Keratinocyte (primary cell): ENCODE results near the gene NFIL3. TPM values are rescaled to one million over a fixed set of nuclear protein-coding genes. Genes with fewer than 3 reads are reported as not detected.

Experiments
- DNase-seq: peaks from one replicate; pipeline ENCODE4 v3.0.0-alpha.2; 2011; ENCODE audit warnings: low read depth, missing footprints, low spot score
- FAIRE-seq: peaks from 2 replicates; lab custom pipeline; 2011; peaks lifted over from hg19 to GRCh38; lab: Jason Lieb, UNC
- H2AFZ ChIP-seq: 2 replicates; pipeline ENCODE4 v1.6.0; 2012; ENCODE audit warnings: low read length, control low read depth, inconsistent platforms; ENCODE audit not compliant: control insufficient read depth
- H3K27ac ChIP-seq: 2 replicates; pipeline ENCODE4 v1.5.1; 2011; ENCODE audit warnings: low read length; ENCODE audit not compliant: control insufficient read depth, insufficient read depth
- H3K27me3 ChIP-seq: 3 replicates; pipeline ENCODE4 v1.6.0; 2011; ENCODE audit warnings: low read length; ENCODE audit not compliant: control insufficient read depth, insufficient read depth; ENCODE audit errors: extremely low read depth
- H3K36me3 ChIP-seq, 2 experiments: 2 replicates in 1 of 2; 3 replicates in 1 of 2; pipeline ENCODE4 v1.5.1; 2011; ENCODE audit warnings: low read length in 2 of 2, mild to moderate bottlenecking in 1 of 2; ENCODE audit not compliant: control insufficient read depth in 2 of 2, insufficient read depth in 2 of 2; ENCODE audit errors: extremely low read depth in 1 of 2
- H3K4me1 ChIP-seq: 3 replicates; pipeline ENCODE4 v1.5.1; 2011; ENCODE audit warnings: low read length; ENCODE audit not compliant: control insufficient read depth, insufficient read depth; ENCODE audit errors: extremely low read depth
- H3K4me2 ChIP-seq: 3 replicates; pipeline ENCODE4 v1.6.0; 2011; ENCODE audit warnings: low read depth, low read length; ENCODE audit not compliant: control insufficient read depth, insufficient read depth; ENCODE audit errors: extremely low read depth
- H3K4me3 ChIP-seq, 3 experiments: fragments of 200-600 bp in 1 of 3; sonication (generic) in 1 of 3; 2 replicates in 2 of 3; 3 replicates in 1 of 3; pipeline ENCODE4 v1.5.1; 2011 to 2016; ENCODE audit warnings: low read length in 3 of 3, mild to moderate bottlenecking in 3 of 3, control low read depth in 2 of 3, inconsistent platforms in 1 of 3, low read depth in 1 of 3, mixed read lengths in 1 of 3, mixed run types in 1 of 3, moderate library complexity in 1 of 3; ENCODE audit not compliant: control insufficient read depth in 2 of 3, insufficient read depth in 2 of 3; ENCODE audit errors: extremely low read depth in 1 of 3
- H3K79me2 ChIP-seq: 2 replicates; pipeline ENCODE4 v1.6.0; 2012; ENCODE audit warnings: low read length; ENCODE audit not compliant: control insufficient read depth, insufficient read depth
- H3K9ac ChIP-seq: 3 replicates; pipeline ENCODE4 v1.6.0; 2011; ENCODE audit warnings: low read length; ENCODE audit not compliant: control insufficient read depth, insufficient read depth; ENCODE audit errors: extremely low read depth
- H3K9me1 ChIP-seq: 3 replicates; pipeline ENCODE4 v1.6.0; 2011; ENCODE audit warnings: low read length; ENCODE audit not compliant: control insufficient read depth, insufficient read depth; ENCODE audit errors: extremely low read depth
- H3K9me3 ChIP-seq: 2 replicates; pipeline ENCODE4 v1.5.1; 2012; ENCODE audit warnings: low read depth, low read length; ENCODE audit not compliant: control insufficient read depth
- H4K20me1 ChIP-seq: 3 replicates; pipeline ENCODE4 v1.6.0; 2011; ENCODE audit warnings: low read length; ENCODE audit not compliant: control insufficient read depth, insufficient read depth; ENCODE audit errors: extremely low read depth
- EZH2 ChIP-seq: IDR thresholded peaks from one replicate; pipeline ENCODE4 v1.6.1; 2012; ENCODE audit warnings: inconsistent platforms, mild to moderate bottlenecking, low read length, moderate library complexity
- dilution Hi-C: fragments of 300-500 bp; cut with MboI; formaldehyde crosslinking; loops from one replicate; pipeline ENCODE4 v1.7.0; 2020; ENCODE audit warnings: low sequenced_read_pairs; ENCODE audit not compliant: extremely low pct_ligation_motif_present
- polyA plus RNA-seq, 5 experiments: library from polyadenylated mRNA; depleted of rRNA in 3 of 5; stranded (reverse) in 3 of 5; stranded (forward) in 1 of 5; unstranded in 1 of 5; fragments of >200 nt; gene quantifications; 1 replicate in 1 of 5; 2 replicates in 3 of 5; 3 replicates in 1 of 5; pipeline versions ENCODE4 v1.2.1 to v1.2.3, GENCODE V29; 2011 to 2012; ENCODE audit warnings: missing spikeins in 2 of 5, low read depth in 1 of 5, low replicate concordance in 1 of 5
- TF ChIP-seq, protein P1 (sequence below), 3 experiments: IDR thresholded peaks in 1 of 3; conservative IDR thresholded peaks in 1 of 3; optimal IDR thresholded peaks in 1 of 3; 2 replicates in 2 of 3; 3 replicates in 1 of 3; pipeline versions ENCODE3 to v1.5.1; 2011; ENCODE audit warnings: low read length in 3 of 3, mild to moderate bottlenecking in 3 of 3, moderate library complexity in 2 of 3, control low read depth in 1 of 3, inconsistent platforms in 1 of 3; ENCODE audit not compliant: insufficient read depth in 2 of 3; ENCODE audit errors: extremely low read depth in 1 of 3

Gene NFIL3
- polyA plus RNA-seq, 1 donor (not counting 4 experiments of a cell fraction or from before 2014, with no cell fraction given): 9.3 TPM

DNA sequence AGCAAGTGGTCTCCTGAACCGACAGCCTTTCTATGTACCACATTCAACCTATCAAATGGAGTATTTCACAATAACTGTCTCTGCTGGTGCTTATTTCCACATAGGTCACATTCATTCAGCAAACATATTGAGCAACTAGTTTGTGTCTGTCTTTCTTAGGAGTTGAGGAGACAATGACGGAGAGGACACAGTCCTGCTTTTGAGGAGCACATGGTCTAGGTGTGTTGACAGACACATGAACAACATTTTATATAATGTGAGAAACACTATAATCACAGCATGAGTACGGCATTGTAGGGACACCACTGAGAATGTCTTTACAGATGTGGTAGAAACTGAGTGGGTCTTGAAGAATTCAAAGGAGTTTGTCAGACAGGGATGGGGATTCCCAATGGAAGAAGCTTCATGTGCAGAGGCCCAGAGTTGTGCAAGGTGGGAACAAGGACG, 28.5 kb downstream of the NFIL3 start:
- Histone ChIP-seq H3K36me3 (no peaks in the 10 kb centered on the region), H3K27ac (peak overlapping the region; percentile 54), H2AFZ (no peak overlapping the region), H3K9me3 (no peaks in the 10 kb centered on the region), H3K27me3 (no peaks in the 10 kb centered on the region), H3K9ac (no peak overlapping the region), H3K4me3 (no peak overlapping the region), H3K4me1 (peaks cover 20% of the 10 kb centered on the region), H3K9me1 (no peaks in the 10 kb centered on the region), H4K20me1 (no peaks in the 10 kb centered on the region), H3K79me2 (no peaks in the 10 kb centered on the region), H3K4me2 (peak overlapping the region; percentile 79)
- FAIRE-seq (peak; percentile 49), DNase-seq (no peak)
- dilution Hi-C loops: no loop called here
- TF ChIP-seq, protein P1, sequence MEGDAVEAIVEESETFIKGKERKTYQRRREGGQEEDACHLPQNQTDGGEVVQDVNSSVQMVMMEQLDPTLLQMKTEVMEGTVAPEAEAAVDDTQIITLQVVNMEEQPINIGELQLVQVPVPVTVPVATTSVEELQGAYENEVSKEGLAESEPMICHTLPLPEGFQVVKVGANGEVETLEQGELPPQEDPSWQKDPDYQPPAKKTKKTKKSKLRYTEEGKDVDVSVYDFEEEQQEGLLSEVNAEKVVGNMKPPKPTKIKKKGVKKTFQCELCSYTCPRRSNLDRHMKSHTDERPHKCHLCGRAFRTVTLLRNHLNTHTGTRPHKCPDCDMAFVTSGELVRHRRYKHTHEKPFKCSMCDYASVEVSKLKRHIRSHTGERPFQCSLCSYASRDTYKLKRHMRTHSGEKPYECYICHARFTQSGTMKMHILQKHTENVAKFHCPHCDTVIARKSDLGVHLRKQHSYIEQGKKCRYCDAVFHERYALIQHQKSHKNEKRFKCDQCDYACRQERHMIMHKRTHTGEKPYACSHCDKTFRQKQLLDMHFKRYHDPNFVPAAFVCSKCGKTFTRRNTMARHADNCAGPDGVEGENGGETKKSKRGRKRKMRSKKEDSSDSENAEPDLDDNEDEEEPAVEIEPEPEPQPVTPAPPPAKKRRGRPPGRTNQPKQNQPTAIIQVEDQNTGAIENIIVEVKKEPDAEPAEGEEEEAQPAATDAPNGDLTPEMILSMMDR (optimal IDR thresholded peaks at IDR 0.05 in 1 of 3, IDR thresholded peaks at IDR 0.05 in 1 of 3, conservative IDR thresholded peaks at IDR 0.05 in 1 of 3; ENCODE audit: extremely low read depth in 1 of 3, insufficient read depth in 2 of 3, low read length in 3 of 3): no peak
- no peak for TF ChIP-seq EZH2

DNA sequence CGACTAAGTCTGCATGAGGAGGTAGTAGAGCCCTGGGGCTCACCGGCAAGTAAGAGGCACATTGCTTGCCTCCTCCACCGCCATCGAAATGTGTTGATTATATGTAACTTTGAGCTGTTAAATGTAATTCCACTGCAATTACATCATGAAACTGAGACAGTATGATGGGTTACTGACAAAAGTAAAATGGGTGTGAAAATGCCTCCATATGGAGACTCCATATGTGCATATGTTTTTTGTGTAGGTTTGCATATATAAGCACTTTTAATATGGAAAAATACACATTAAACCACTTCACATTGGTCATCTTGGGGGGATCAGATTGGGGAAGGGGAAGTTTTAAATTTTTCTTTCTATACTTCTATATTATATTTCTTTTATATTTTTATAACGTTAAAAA, 29.8 kb downstream of the NFIL3 start:
- Histone ChIP-seq H3K4me2 (no peak overlapping the region), H3K4me1 (peaks cover 20% of the 10 kb centered on the region), H3K9me1 (no peaks in the 10 kb centered on the region), H2AFZ (no peak overlapping the region), H3K36me3 (no peaks in the 10 kb centered on the region), H3K27ac (no peak overlapping the region), H4K20me1 (no peaks in the 10 kb centered on the region), H3K9ac (no peak overlapping the region), H3K4me3 (no peak overlapping the region), H3K9me3 (no peaks in the 10 kb centered on the region), H3K27me3 (no peaks in the 10 kb centered on the region), H3K79me2 (no peaks in the 10 kb centered on the region)
- dilution Hi-C loops: no loop called here
- DNase-seq (no peak), FAIRE-seq (no peak)
- TF ChIP-seq, protein P1 (optimal IDR thresholded peaks at IDR 0.05 in 1 of 3, IDR thresholded peaks at IDR 0.05 in 1 of 3, conservative IDR thresholded peaks at IDR 0.05 in 1 of 3; ENCODE audit: extremely low read depth in 1 of 3, insufficient read depth in 2 of 3, low read length in 3 of 3): no peak
- TF ChIP-seq EZH2: no peak
